Measurements from ENCODE around the gene VPS13D.

Gene VPS13D

GRCh38 chr1:12229386-12229834 is 420 bp upstream of the VPS13D start:
- DNase-seq (ENCODE audit: low read depth in 2 of 2), result no peak

DNA sequence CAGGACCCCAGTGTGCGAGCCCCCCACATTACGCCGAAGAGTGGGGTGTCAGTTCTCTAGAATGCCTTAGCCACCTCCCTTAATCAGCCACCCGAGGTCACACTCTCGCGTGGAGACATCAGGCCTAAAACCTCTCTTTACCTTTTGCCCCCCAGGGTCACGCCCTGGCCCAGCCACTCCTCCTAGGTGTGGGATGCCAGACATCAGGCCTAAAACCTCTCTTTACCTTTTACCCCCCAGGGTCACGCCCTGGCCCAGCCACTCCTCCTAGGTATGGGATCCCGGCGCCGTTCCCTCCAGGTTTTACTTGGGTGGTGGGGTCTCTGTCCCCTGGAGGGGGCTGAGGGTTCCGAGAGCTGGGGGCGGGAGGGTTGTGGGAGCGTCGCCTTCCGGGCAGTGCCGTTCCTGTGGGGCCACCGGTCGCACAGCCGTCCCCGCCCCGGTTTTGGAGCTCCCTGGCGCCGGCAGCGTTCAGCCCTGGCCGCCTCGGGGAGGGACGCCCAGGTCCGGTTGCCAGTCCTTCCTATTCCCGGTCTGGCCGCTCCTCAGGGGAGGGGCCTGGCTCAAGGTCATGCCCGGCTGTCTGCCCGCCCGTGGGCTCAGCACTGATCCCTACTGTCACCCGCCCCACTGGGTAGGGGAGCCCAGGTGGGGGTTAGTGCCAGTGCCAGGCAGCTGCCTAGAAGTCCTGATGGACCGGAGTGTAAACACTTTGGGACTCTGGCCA is 882 bp downstream of the VPS13D start:
- no peak for DNase-seq (ENCODE audit: low read depth in 2 of 2)

- no peak for DNase-seq (ENCODE audit: low read depth in 2 of 2)
Observed at GRCh38 chr1:12231276-12231595, 1.4 kb downstream of the VPS13D start.

DNA sequence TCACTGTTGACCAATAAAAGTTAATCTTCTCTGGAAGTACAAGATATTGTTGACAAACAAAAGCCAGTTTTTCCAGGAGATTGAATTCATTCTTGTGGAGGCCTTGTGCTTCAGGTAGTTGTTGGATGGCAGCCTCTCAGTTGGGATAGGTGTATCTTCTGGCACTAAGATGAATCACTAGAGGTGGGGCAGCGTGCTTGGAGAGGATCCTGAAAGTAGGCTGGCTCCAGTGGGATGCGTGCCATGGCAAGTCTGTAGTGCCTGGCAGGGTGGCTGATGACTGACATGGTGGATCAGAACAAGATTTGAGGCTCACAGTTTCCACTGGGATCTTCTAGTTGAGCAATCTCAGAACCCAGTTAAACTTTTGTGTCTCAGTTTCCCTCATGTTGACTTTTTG is 2.4 kb downstream of the VPS13D start:
- DNase-seq (ENCODE audit: low read depth in 2 of 2), result no peak

GRCh38 chr1:12244078-12244477 is 14.2 kb downstream of the VPS13D start:
- no peak for DNase-seq (ENCODE audit: low read depth in 2 of 2)

DNA sequence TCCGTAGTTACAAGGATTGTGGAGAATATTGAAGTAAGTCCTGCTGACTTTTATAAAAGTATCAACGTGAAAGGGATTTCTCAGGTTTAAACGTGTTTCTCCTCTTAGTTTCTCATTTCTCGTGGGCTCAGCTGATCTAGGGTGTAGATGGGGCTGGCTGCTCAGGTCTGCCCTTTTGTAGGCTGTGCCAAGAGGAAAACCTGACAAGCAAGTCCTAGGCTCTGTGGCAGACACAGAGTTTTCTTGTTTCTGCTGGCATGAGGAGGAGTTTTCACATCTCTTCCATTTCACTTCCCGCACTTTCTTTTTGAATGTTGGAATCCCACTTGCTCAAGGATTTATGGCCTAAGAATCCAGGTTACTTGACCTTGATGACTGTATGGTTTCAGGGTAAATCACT is 14.8 kb downstream of the VPS13D start:
- DNase-seq (ENCODE audit: low read depth in 2 of 2), result no peak

GRCh38 chr1:12245116-12245515 is 15.3 kb downstream of the VPS13D start:
- no peak for DNase-seq (ENCODE audit: low read depth in 2 of 2)

DNA sequence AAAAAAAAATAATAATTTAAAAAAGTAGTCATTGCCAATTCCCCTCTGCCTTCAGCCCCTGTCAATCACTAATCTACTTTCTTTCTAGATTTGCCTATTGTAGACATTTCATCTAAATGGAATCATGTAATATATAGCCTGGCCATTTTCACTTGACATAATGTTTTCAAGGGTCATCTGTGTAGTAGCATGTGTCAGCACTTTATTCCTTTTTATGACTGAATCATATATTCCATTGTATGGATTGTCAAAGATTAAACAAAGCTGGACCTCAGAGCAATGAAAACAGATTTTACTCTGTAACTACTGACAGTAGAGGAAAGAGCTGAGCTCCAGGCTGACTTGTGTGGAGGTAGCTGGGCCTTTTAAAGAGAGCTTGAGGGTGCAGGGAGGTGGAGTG is 15.9 kb downstream of the VPS13D start:
- DNase-seq (ENCODE audit: low read depth in 2 of 2), result no peak

DNA sequence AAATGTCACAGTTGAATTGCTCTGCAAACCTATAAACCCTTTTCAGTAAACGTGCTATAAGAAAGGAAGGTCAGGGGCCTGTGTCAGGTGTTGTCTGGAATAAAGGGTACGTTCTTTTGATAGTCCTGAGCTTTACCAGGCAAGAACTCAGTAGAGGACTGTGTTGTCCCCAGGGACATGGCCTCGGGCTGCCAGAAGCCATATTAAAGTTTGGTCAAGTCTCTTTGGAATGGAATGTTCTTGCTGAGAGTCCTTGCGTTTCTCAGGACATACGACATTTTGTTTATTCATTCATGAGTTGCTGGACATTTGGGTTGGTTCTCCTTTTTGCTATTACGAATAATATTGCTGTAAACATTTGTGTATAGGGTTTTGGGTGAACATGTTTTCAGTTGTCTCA is 16.8 kb downstream of the VPS13D start:
- DNase-seq (ENCODE audit: low read depth in 2 of 2), result no peak

- DNase-seq (ENCODE audit: low read depth in 2 of 2), result no peak
Observed at GRCh38 chr1:12249181-12249580, 19.4 kb downstream of the VPS13D start.

- DNase-seq (ENCODE audit: low read depth in 2 of 2), result no peak
Observed at GRCh38 chr1:12249748-12250147, 19.9 kb downstream of the VPS13D start.

DNA sequence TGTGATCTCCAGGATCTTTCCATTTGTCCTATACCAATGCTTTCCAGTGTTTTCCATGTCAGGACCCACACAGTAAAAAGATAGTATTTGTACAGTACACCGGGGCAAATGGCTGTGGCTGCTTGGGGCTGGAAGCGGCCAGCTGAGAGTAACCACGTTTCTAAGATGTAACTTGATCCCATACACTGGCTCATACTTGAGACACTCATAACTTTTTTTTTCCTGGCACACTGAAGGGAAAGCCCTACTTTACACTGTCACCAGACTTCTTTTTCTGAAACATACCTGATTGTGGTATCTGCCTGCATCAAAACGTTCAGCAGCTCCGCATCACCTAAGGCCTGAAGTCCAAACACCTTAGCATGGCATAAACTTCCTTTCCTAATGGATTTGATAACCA is 21.6 kb downstream of the VPS13D start:
- no peak for DNase-seq (ENCODE audit: low read depth in 2 of 2)

- no peak for DNase-seq (ENCODE audit: low read depth in 2 of 2)
Observed at GRCh38 chr1:12255913-12256312, 26.1 kb downstream of the VPS13D start.

DNA sequence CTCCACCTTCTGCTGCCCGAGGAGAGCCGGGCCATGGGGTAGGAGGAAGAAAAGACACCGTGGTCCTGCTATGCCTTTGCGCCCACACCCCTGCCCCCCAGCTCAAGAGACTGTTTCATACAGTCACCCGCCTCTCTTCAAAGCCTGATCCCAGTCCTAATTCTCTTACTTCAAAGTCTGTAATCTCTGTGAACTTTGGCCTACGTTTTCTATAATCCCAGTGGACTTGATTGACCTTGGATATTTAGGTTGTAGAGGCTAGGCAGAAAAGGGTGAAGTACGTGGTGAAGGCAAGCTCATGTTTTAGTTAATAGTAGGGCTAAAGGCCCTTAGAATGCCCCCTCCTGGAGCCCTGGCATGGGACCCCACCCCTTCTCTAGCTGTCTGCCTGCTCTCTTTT is 28.4 kb downstream of the VPS13D start:
- no peak for DNase-seq (ENCODE audit: low read depth in 2 of 2)

GRCh38 chr1:12269351-12269750 is 39.5 kb downstream of the VPS13D start:
- DNase-seq (ENCODE audit: low read depth in 2 of 2), result no peak

GRCh38 chr1:12271033-12271432 is 41.2 kb downstream of the VPS13D start:
- no peak for DNase-seq (ENCODE audit: low read depth in 2 of 2)

- DNase-seq (ENCODE audit: low read depth in 2 of 2), result no peak
Observed at GRCh38 chr1:12272770-12273169, 42.9 kb downstream of the VPS13D start.

DNA sequence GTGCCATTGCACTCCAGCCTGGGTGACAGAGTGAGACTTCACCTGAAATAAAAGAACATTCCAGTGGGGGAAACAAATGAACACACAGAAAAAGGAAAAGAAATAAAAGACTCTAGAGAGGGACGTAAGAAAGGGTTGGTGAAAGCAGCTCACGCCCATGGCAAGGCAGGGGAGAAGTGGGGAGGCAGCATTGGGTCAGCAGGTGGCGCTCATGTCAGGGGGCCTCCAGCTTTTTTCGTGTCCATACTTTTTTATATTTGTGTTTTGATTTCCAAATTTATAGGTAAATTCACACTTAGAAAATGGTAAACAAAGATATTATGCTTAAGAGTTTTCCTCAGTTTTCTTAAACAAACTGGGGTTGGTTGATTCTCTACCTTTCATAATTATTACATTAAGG is 45.5 kb downstream of the VPS13D start:
- no peak for DNase-seq (ENCODE audit: low read depth in 2 of 2)

DNA sequence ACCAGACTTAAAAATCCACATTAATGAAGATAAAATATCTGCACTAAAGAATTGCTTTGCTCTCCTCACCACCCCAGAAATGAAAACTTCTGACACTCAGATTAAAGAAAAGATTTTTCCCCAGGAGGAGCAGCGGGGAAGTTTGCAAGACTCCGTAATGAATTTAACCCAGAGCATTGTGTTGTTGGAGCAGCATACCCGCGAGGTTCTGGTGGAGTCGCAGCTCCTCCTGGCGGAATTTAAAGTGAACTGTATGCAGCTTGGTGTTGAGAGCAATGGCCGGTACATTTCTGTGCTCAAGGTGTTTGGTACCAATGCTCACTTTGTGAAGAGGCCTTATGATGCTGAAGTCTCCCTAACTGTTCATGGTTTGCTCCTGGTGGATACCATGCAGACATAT is 46.4 kb downstream of the VPS13D start:
- DNase-seq (ENCODE audit: low read depth in 2 of 2), result peak in 1 of 2 experiments; percentile 16

DNA sequence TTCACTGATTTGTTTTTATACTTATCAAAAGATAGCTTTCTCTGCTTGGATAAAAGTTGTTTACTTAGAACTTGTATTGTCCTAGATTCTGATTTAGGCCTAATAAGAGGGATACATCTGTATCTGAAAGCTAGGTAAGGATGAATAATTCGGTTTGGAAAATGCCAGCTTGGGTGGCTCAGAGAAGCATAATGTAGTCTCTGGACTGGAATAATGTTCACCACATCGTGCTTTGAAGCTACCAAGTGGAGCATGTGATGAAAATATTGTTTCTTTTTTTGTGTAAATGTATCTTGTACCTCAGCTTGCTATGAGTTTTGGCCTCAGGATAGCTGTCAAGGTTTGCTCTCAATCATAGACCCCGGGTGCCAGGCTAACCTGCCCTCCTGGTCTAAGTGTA is 49.2 kb downstream of the VPS13D start:
- no peak for DNase-seq (ENCODE audit: low read depth in 2 of 2)

GRCh38 chr1:12279728-12280464 is 50.1 kb downstream of the VPS13D start:
- DNase-seq (ENCODE audit: low read depth in 2 of 2), result no peak

DNA sequence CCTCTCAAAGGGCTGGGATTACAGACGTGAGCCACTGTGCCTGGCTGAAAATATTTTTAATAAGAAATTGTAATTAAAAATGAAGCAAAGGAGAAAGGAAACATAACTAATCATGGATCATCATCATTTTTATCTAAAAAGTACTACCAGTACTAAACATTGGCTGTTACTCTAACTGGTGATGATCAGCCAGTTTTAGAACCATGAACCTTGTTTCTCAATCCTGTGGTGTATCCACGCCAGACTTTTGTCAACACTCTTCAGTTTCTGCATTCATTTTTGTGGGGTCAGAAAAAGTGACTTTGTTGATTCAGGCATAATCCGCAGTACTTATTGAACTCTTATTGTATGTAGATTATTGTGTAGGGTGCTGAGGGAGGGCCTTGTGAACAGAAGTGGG is 52.3 kb downstream of the VPS13D start:
- no peak for DNase-seq (ENCODE audit: low read depth in 2 of 2)

GRCh38 chr1:12284486-12284885 is 54.7 kb downstream of the VPS13D start:
- DNase-seq (ENCODE audit: low read depth in 2 of 2), result no peak
